HCT116 (cell line): ENCODE results near the gene C8A.

Experiments used
- CTCF ChIP-seq, 3 experiments: fragments of 200-600 bp in 1 of 3; sonication (generic) in 1 of 3; IDR thresholded peaks in 2 of 3; conservative IDR thresholded peaks in 1 of 3; 2 replicates each; pipeline ENCODE4 v1.5.1; 2012 to 2017; ENCODE audit warnings: low read depth in 2 of 3, low read length in 2 of 3, antibody characterized with exemption in 1 of 3, borderline replicate concordance in 1 of 3, control low read depth in 1 of 3, mild to moderate bottlenecking in 1 of 3, mixed read lengths in 1 of 3, mixed run types in 1 of 3, moderate library complexity in 1 of 3; ENCODE audit not compliant: insufficient read depth in 1 of 3
- MAX ChIP-seq: IDR thresholded peaks from 2 replicates; pipeline ENCODE4 v1.6.1; 2012
- SP1 ChIP-seq: IDR thresholded peaks from 2 replicates; pipeline ENCODE4 v1.6.1; 2012; ENCODE audit warnings: low read depth
- SRF ChIP-seq: IDR thresholded peaks from 2 replicates; pipeline ENCODE4 v1.6.1; 2012; ENCODE audit warnings: low read depth
- TCF7L2 ChIP-seq: IDR thresholded peaks from 2 replicates; pipeline ENCODE4 v1.7.0; 2011; ENCODE audit warnings: borderline replicate concordance, inconsistent platforms; ENCODE audit not compliant: insufficient read depth, insufficient read length; ENCODE audit errors: extremely low read depth

- TF ChIP-seq CTCF (IDR thresholded peaks at IDR 0.05 in 2 of 3, conservative IDR thresholded peaks at IDR 0.05 in 1 of 3; ENCODE audit: borderline replicate concordance in 1 of 3, insufficient read depth in 1 of 3, low read depth in 2 of 3, low read length in 2 of 3): no peak
- TF ChIP-seq SRF: no peak
- no peak for TF ChIP-seq TCF7L2
- TF ChIP-seq MAX: no peak
- no peak for TF ChIP-seq SP1
Observed at GRCh38 chr1:56939209-56939608, 84.6 kb downstream of the C8A start.
